Kidney epithelial cell (primary cell): Measurements from ENCODE around the gene GTF2F1. TPM values are rescaled to one million over a fixed set of nuclear protein-coding genes. Genes with fewer than 3 reads are reported as not detected.

Experiments
- DNase-seq: peaks from one replicate; pipeline ENCODE4 v3.0.0-alpha.2; 2010; ENCODE audit warnings: low read depth
- H3K27me3 ChIP-seq: 2 replicates; pipeline ENCODE4 v1.6.0; 2011; ENCODE audit warnings: low read length; ENCODE audit not compliant: control insufficient read depth, insufficient read depth
- H3K36me3 ChIP-seq: 2 replicates; pipeline ENCODE4 v1.5.1; 2011; ENCODE audit warnings: low read length; ENCODE audit not compliant: control insufficient read depth, insufficient read depth
- H3K4me3 ChIP-seq: 2 replicates; pipeline ENCODE4 v1.5.1; 2011; ENCODE audit warnings: low read depth, mild to moderate bottlenecking, control low read depth, low read length
- CTCF ChIP-seq: IDR thresholded peaks from 2 replicates; pipeline ENCODE4 v1.5.1; 2011; ENCODE audit warnings: mild to moderate bottlenecking, moderate library complexity, low read length, control low read depth, inconsistent platforms; ENCODE audit not compliant: insufficient read depth, poor library complexity, severe bottlenecking
- total RNA-seq: library from RNA; depleted of rRNA; stranded (reverse); fragments of >200 nt; gene quantifications from 2 replicates; pipeline ENCODE4 v1.2.3, GENCODE V29; 2015

Gene GTF2F1
- total RNA-seq, 1 donor from 2014 or later = 51.3 TPM

- no peaks in the 10 kb centered on the region for H3K27me3 ChIP-seq
- no peak for TF ChIP-seq CTCF
- peak overlapping the region; percentile 88 for H3K4me3 ChIP-seq
- peaks cover 2% of the 10 kb centered on the region for H3K36me3 ChIP-seq
- DNase-seq = no peak
Measured at GRCh38 chr19:6392221-6393073, 517 bp downstream of the GTF2F1 start.

GRCh38 chr19:6387372-6387771, 5.6 kb downstream of the GTF2F1 start:
- Histone ChIP-seq H3K36me3 (peaks cover 2% of the 10 kb centered on the region), H3K27me3 (no peaks in the 10 kb centered on the region), H3K4me3 (no peak overlapping the region)
- DNase-seq = no peak
- no peak for TF ChIP-seq CTCF

- Histone ChIP-seq H3K27me3 (no peaks in the 10 kb centered on the region), H3K4me3 (no peak overlapping the region), H3K36me3 (peaks cover 1% of the 10 kb centered on the region)
- no peak for TF ChIP-seq CTCF
- DNase-seq = no peak
Measured at GRCh38 chr19:6384381-6384780, 8.6 kb downstream of the GTF2F1 start.

- Histone ChIP-seq H3K4me3 (no peak overlapping the region), H3K36me3 (peaks cover 1% of the 10 kb centered on the region), H3K27me3 (no peaks in the 10 kb centered on the region)
Measured at GRCh38 chr19:6383188-6383587, 9.8 kb downstream of the GTF2F1 start.

GRCh38 chr19:6381030-6381750, 11.8 kb downstream of the GTF2F1 start:
- TF ChIP-seq CTCF = no peak
- Histone ChIP-seq H3K4me3 (no peak overlapping the region), H3K36me3 (peaks cover 1% of the 10 kb centered on the region), H3K27me3 (no peaks in the 10 kb centered on the region)
- DNase-seq = no peak

More at GRCh38 chr19:6383188-6383587, 9.8 kb downstream of the GTF2F1 start:
- DNase-seq = no peak
- TF ChIP-seq CTCF = no peak

GRCh38 chr19:6379744-6380143, 13.2 kb downstream of the GTF2F1 start:
- TF ChIP-seq CTCF = no peak
- Histone ChIP-seq H3K36me3 (peaks cover 1% of the 10 kb centered on the region), H3K27me3 (no peaks in the 10 kb centered on the region), H3K4me3 (no peak overlapping the region)
- no peak for DNase-seq
